Esophagus squamous epithelium (tissue), 5 donors: ENCODE measurements around the gene FDXR. TPM values are rescaled to one million over a fixed set of nuclear protein-coding genes. Genes with fewer than 3 reads are reported as not detected.

Experiments
- DNase-seq: peaks from one replicate; lab custom pipeline; 2025; lab: John Stamatoyannopoulos, UW
- H3K27ac ChIP-seq, 4 donors: fragments of 200-600 bp; sonication (generic); one replicate each; pipeline ENCODE4 v1.5.1; 2016 to 2019; ENCODE audit warnings: mild to moderate bottlenecking in 1 of 4
- H3K27me3 ChIP-seq, 4 donors: fragments of 200-600 bp; sonication (generic); 1 replicate in 3 of 4; 2 replicates in 1 of 4; pipeline versions ENCODE4 v1.5.1 to v1.6.0; 2017 to 2021; ENCODE audit warnings: antibody characterized with exemption in 1 of 4
- H3K36me3 ChIP-seq, 3 donors: fragments of 200-600 bp; sonication (generic); one replicate each; pipeline ENCODE4 v1.5.1; 2016 to 2019
- H3K4me1 ChIP-seq, 3 donors: fragments of 200-600 bp; sonication (generic); one replicate each; pipeline ENCODE4 v1.5.1; 2017 to 2019
- H3K4me3 ChIP-seq, 4 donors: fragments of 200-600 bp; sonication (generic); 1 replicate in 3 of 4; 2 replicates in 1 of 4; pipeline ENCODE4 v1.5.1; 2016 to 2019; ENCODE audit warnings: mild to moderate bottlenecking in 2 of 4, moderate library complexity in 1 of 4
- H3K9me3 ChIP-seq, 3 donors: fragments of 200-600 bp; sonication (generic); one replicate each; pipeline ENCODE4 v1.5.1; 2016 to 2019
- CTCF ChIP-seq, 6 experiments: fragments of 450-650 bp in 4 of 6; fragments of 200-600 bp in 2 of 6; sonication (generic) in 2 of 6; IDR thresholded peaks; one replicate each; pipeline ENCODE4 v1.5.1; 2016 to 2019; ENCODE audit warnings: antibody characterized with exemption in 6 of 6, mild to moderate bottlenecking in 4 of 6, moderate library complexity in 4 of 6
- POLR2A ChIP-seq, 4 donors: fragments of 450-650 bp; IDR thresholded peaks; one replicate each; pipeline ENCODE4 v1.6.1; 2017; ENCODE audit warnings: antibody characterized with exemption in 4 of 4, mild to moderate bottlenecking in 4 of 4, moderate library complexity in 3 of 4
- WGBS, 2 donors: methylation state at CpG; one replicate each; pipeline ENCODE4 v1.1.5; 2018; 5-methylcytosine and 5-hydroxymethylcytosine counted together
- intact Hi-C: fragments of 100-400 bp; cut with DNase I; formaldehyde crosslinking; loops from one replicate; pipeline ENCODE4 v1.15.0; 2022
- total RNA-seq, 4 donors: library from RNA; depleted of rRNA; stranded (reverse); fragments of >200 nt; gene quantifications; one replicate each; pipeline ENCODE4 v1.1.0, GENCODE V29; 2016
- donor health status: DM: yes; HTN: yes; CAD: no.

FDXR gene
- total RNA-seq, 4 donors from 2014 or later: 24.4 to 46.4 (median 32.4) TPM

GRCh38 chr17:74836191-74836590, 36.6 kb downstream of the FDXR start:
- Histone ChIP-seq H3K9me3 (no peaks in the 10 kb centered on the region), H3K4me1 (peaks cover 9 to 13% (median 10%) of the 10 kb centered on the region in 3 donors), H3K27me3 (no peaks in the 10 kb centered on the region), H3K27ac (no peak overlapping the region), H3K36me3 (peaks cover 6 to 36% (median 8%) of the 10 kb centered on the region in 3 donors), H3K4me3 (no peak overlapping the region)
- 92 to 95% methylated on average over 15 to 24 of the region's 26 CpGs for WGBS, 2 donors
- intact Hi-C loops: no loop called here
- DNase-seq: no peak
- TF ChIP-seq POLR2A (IDR thresholded peaks at IDR 0.05) (no peak), CTCF (IDR thresholded peaks at IDR 0.05) (no peak)

- Histone ChIP-seq H3K27me3 (no peaks in the 10 kb centered on the region), H3K4me3 (no peak overlapping the region), H3K4me1 (no peaks in the 10 kb centered on the region), H3K27ac (no peak overlapping the region), H3K36me3 (peaks cover 6 to 58% (median 18%) of the 10 kb centered on the region in 3 donors), H3K9me3 (no peaks in the 10 kb centered on the region)
- intact Hi-C loops: no loop called here
- no peak for DNase-seq
- WGBS, 2 donors: 79 to 84% methylated on average over 6 to 14 of the region's 16 CpGs
- TF ChIP-seq CTCF (IDR thresholded peaks at IDR 0.05) (no peak), POLR2A (IDR thresholded peaks at IDR 0.05) (no peak)
Observed at GRCh38 chr17:74833501-74834377, 39.1 kb downstream of the FDXR start.

- TF ChIP-seq POLR2A (IDR thresholded peaks at IDR 0.05): no peak
- no peak for TF ChIP-seq CTCF (IDR thresholded peaks at IDR 0.05)
- no peaks in the 10 kb centered on the region for H3K4me1 ChIP-seq
- H3K36me3 ChIP-seq: peaks cover 6 to 64% (median 18%) of the 10 kb centered on the region in 3 donors
- no peak overlapping the region for H3K27ac ChIP-seq
- H3K9me3 ChIP-seq: no peaks in the 10 kb centered on the region
- WGBS, 2 donors: 86 to 93% methylated on average over 5 to 8 of the region's 9 CpGs
- no peak overlapping the region for H3K4me3 ChIP-seq
- intact Hi-C loops: no loop called here
- no peak for DNase-seq
- no peaks in the 10 kb centered on the region for H3K27me3 ChIP-seq
Observed at GRCh38 chr17:74832421-74832820, 40.4 kb downstream of the FDXR start.

GRCh38 chr17:74831444-74832146, 41.2 kb downstream of the FDXR start:
- 69 to 81% methylated on average over 19 of the region's 22 CpGs for whole genome bisulfite sequencing, 2 donors
- Histone ChIP-seq H3K27ac (no peak overlapping the region), H3K4me3 (no peak overlapping the region), H3K27me3 (no peaks in the 10 kb centered on the region), H3K36me3 (peaks cover 5 to 59% (median 18%) of the 10 kb centered on the region in 3 donors), H3K4me1 (no peaks in the 10 kb centered on the region), H3K9me3 (no peaks in the 10 kb centered on the region)
- DNase-seq: no peak
- TF ChIP-seq CTCF (IDR thresholded peaks at IDR 0.05) (no peak), POLR2A (IDR thresholded peaks at IDR 0.05) (no peak)
- intact Hi-C loops: no loop called here

- no peaks in the 10 kb centered on the region for H3K27me3 ChIP-seq
- no peaks in the 10 kb centered on the region for H3K9me3 ChIP-seq
- H3K4me3 ChIP-seq: no peak overlapping the region
- intact Hi-C loops: no loop called here
- DNase-seq: no peak
- TF ChIP-seq POLR2A (IDR thresholded peaks at IDR 0.05) (no peak), CTCF (IDR thresholded peaks at IDR 0.05) (no peak)
- 87 to 91% methylated on average over 6 to 18 of the region's 19 CpGs for WGBS, 2 donors
- peaks cover 0 to 59% (median 13%) of the 10 kb centered on the region in 3 donors for H3K36me3 ChIP-seq
- no peak overlapping the region for H3K27ac ChIP-seq
- no peaks in the 10 kb centered on the region for H3K4me1 ChIP-seq
Observed at GRCh38 chr17:74830861-74831260, 41.9 kb downstream of the FDXR start.
